CD4-positive, alpha-beta T cell treated with Interferon alpha-2 for 1 hour (primary cell): ENCODE measurements around the gene SAMD4B.
"Not testable (repeated sequence)": the region's sequence is repeated elsewhere in the genome, so short reads cannot be mapped to it uniquely, and the experiment has no call there.

ENCODE experiments used
- DNase-seq, 2 donors: peaks; one replicate each; pipeline ENCODE4 v3.0.0-alpha.2; 2020 to 2022

Gene SAMD4B

GRCh38 chr19:39310558-39311311, 31.5 kb upstream of the SAMD4B start:
- no peak for DNase-seq

DNA sequence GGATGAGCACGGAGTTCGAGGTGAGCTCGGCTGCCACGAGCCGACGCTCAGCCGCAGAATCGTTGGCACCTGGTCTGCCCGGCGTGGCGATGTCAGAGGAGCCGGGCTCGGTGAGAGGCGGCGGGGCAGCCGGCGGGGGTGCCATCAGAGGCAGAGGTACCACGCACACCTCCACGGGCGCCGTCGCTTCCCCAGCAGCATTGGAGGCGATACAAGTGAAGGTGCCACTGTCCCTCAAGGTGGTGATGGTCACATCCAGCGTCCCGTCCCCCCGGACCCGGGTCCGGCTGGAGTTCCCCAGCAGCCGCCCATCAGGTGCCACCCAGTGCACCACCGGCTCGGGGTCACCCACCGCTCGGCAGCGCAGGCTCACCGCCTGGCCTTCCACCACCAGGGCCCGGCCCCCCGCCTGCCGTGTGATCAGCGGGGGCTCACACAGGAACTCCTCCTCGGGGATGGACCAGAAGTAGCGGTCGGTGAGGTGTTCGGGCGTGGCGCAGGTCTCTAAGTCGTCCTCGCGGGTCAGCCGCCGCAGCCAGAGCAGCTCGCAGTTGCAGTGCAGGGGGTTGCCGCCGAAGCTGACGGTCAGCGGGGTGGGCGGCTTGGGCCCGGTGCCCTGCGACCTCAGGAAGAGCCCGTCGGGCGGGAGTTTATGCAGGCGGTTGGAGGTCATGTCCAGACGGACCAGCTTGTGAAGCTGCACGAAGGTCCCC, 28.0 kb upstream of the SAMD4B start:
- DNase-seq = no peak

GRCh38 chr19:39315933-39316332, 26.3 kb upstream of the SAMD4B start:
- no peak for DNase-seq

DNA sequence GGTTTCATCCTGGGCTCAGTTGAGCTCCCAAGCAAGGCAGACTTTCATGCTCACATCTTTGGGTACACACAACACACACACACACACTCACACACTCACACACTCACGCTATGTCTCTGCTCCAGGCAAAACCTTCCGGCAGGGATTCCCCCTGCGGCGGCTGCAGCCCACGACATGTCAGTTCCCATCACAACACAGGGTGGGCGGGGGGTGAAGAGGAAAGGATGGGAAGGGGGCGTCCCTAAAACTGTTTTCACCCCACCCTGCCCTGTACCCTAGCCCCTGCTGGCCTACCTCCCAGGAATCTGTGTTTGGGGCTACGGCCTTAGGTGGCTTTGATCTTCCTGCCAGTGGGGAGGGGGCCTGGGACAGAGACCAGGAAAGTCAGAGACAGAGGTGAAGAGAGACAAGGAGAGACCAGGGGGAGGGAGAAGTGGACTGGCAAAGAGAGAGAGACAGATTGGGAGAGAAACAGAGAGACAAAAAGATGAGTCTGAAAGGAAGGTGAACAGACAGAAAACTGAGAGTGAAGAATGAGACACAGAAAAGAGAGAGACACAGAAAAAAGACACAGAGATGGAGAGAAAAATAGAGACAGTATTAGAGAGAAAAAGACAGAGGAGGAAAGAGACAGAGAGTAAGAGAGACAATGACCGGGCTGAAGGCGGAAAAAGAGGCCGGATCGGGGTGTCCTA, 25.4 kb upstream of the SAMD4B start:
- DNase-seq = no peak

DNA sequence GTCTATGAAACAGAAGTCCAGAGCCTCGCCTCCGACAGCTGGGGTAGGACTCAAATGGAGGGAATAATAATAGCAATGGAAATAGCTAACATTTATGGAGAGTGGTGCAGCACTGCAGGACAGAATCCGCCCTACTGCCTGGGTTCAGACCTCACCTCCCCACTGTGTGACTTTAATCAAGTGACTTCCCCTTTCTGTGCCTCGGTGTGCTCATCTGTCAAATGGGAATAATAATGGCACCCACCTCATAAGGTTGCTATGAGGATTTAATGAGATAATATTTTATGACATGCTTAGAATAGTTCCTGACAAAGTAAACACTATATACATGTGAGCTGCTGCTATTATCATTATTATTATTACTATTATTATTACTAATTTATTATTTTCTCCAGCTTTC, 24.7 kb upstream of the SAMD4B start:
- DNase-seq = no peak

DNA sequence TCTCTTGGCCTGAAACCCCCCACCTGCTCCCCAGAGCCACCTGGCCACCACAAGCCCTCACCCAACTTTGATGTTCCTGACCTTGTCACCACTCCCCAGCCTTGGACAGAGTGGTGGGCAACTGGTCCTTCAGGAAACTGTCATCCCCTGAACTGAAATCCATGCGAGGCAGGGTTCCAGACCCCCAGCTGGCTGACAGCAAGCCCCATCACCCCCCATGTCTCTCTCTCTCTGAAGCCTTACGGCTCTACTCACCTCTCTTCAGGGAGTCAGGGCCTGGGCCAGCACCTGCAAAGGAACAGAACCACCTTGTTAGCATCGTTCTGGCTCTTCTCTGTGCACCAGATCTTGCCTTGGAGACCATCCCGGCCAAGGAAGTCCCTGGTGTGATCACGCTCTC, 24.1 kb upstream of the SAMD4B start:
- DNase-seq = no peak

DNA sequence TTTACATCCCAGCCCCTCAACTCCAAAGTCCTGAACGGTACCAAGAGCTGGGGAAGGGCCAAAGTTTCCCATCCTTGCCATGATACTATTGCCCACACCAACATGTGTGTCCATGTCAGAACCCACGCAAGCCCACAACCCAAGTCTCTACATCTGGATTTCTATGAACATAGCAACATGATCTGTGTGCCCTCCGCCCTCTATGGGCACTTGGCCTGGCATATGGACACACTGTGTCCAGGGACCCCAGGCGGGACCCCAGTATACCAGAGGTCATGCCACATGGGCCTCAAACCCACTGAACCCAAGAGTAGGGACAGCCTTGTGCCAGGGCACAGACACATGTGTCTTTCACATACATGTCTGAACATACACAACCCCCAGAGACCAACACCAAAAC, 23.5 kb upstream of the SAMD4B start:
- no peak for DNase-seq

DNA sequence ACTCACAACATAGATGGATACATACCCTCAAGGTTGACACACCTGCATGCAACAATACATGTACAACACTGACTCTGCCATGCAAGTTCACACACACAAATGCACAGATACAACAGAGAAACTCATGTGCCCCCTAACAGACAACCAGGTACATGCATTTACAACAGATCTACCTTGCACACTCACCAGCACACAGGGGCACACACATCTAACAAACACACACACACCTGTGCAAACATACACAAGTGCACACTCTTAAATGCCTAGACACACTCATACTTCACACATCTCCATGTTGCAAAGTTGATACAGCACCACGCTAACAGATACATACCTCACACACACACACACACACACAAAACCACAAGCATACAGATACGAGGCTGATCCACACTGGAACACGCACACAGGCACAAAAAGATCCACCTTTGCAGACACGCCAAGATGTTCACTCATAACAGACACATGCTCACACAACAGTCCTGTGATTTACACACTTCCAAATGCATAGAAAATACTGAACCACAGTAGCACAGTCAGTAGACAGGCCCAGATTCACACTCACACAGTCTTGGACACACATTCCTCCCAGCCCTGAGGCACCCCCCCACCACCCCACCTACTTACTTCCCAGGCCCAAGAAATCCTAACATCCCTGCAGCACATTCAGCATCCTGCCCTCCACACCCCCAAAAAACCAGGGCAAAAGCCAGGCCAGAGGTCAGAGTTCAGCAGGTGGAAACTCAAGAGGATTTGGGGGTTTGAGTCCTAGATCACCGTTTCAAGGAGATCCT, 22.9 kb upstream of the SAMD4B start:
- no peak for DNase-seq

- DNase-seq = no peak
These were observed 22.4 kb upstream of the SAMD4B start for GRCh38 chr19:39319892-39320248.

DNA sequence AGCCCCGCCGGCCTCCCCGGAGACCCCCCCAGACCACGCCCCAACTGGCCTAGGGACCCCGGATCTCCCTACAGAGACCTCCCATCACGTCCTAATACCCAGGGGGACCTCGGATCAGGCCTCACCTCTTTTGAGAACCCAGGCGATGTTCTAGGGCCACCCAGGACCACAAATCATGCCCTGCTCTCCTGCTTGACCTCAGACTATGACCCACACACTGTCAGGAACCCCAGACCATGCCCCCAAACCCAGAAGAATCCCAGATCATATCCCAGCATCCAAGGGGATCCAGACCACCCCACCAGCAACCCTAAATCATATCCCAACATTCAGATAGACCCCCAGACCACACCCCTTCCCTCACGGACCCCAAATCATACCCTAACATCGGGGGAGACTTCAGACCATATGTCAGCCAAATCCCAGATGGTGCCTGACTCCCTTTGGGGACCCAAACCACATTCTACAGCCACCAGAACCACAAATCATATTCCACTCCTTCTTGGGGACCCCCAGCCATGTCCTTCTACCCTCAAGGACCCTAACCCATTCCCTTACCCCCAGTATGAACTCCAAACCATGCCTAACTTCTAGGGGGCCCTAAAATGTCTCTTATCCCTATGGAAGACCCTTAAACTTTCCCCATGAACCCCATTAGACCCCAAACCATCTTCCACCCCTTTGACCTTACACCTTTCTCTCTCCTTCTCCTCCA, 20.9 kb upstream of the SAMD4B start:
- no peak for DNase-seq

GRCh38 chr19:39321832-39322176, 20.4 kb upstream of the SAMD4B start:
- DNase-seq = no peak

DNA sequence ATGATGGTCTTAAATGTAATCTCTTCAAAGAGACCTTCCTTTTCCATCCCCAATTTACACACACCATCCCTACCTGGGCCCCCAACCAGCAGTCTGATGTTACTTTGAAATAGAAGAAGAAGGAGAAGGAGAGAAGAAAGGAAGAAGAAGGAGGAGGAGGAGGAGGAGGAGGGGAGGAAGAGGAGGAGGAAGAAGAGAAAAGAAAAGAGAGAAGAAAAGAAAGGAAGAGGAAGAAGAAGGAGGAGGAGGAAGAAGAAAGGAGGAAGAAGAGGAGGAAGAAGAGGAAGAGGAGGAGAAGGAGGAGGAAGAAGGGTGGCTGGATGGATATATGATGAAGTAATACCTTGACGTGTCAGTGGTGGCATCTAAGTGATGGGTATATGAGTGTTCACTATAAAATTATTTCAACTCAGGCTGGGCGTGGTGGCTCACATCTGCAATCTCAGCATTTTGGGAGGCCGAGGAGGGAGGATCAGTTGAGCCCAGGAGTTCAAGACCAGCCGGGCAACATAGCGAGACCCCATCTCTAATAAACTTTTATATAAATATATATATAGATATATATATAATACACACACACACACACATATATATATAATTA, 17.9 kb upstream of the SAMD4B start:
- DNase-seq = no peak

GRCh38 chr19:39325778-39326665, 16.2 kb upstream of the SAMD4B start:
- DNase-seq = peak in 1 of 2 donors; percentile 37

GRCh38 chr19:39327363-39328045, 14.7 kb upstream of the SAMD4B start:
- no peak for DNase-seq

- peak; percentile 68 to 84 for DNase-seq
These were observed 14.0 kb upstream of the SAMD4B start for GRCh38 chr19:39328046-39328705.

- DNase-seq = no peak
These were observed 12.3 kb upstream of the SAMD4B start for GRCh38 chr19:39329948-39330347.

DNA sequence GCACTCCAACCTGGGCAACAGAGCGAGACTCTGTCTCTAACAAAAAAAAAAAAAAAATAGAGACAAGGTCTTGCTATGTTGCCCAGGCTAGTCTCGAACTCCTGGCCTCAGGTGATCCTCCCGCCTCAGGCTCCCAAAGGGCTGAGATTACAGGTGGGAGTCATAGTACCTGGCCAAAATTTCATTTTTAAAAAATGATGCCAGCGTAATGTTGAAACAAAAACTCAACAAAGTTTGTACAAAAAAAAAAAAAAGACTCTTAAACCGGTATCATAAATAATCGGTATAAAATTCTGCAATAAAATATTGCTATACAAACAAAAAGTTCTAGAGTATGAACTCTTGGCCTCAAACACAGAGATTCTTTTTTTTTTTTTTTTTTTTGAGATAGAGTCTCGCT, 9.9 kb upstream of the SAMD4B start:
- no peak for DNase-seq

GRCh38 chr19:39332738-39333137, 9.5 kb upstream of the SAMD4B start:
- not testable (repeated sequence) for DNase-seq

- DNase-seq = no peak
These were observed 8.7 kb upstream of the SAMD4B start for GRCh38 chr19:39333507-39333906.

- no peak for DNase-seq
These were observed 7.7 kb upstream of the SAMD4B start for GRCh38 chr19:39334444-39334976.
